Spleen (tissue), 11 donors: ENCODE data around the gene RPL29. TPM values are rescaled to one million over a fixed set of nuclear protein-coding genes. Genes with fewer than 3 reads are reported as not detected.
A peak's percentile ranks its signal among the peaks of the same experiment; 100 is the strongest.

Experiments used
- DNase-seq: peaks from one replicate; pipeline ENCODE4 v3.0.0-alpha.2; 2020
- H3K27ac ChIP-seq, 8 donors: fragments of 200-600 bp; sonication (generic) in 7 of 8; 1 replicate in 4 of 8; 2 replicates in 4 of 8; pipeline versions ENCODE4 v1.5.0 to v1.8.0; 2016 to 2021; ENCODE audit warnings: inconsistent platforms in 4 of 8, mild to moderate bottlenecking in 4 of 8, moderate library complexity in 1 of 8
- H3K27me3 ChIP-seq, 7 donors: fragments of 200-600 bp; sonication (generic) in 6 of 7; replicated peaks in 1 of 7; 1 replicate in 4 of 7; 2 replicates in 3 of 7; pipeline versions ENCODE4 v1.5.0 to v1.8.0; 2016 to 2021; ENCODE audit warnings: inconsistent platforms in 3 of 7, mild to moderate bottlenecking in 1 of 7
- H3K36me3 ChIP-seq, 6 donors: fragments of 200-600 bp; sonication (generic) in 5 of 6; 1 replicate in 4 of 6; 2 replicates in 2 of 6; pipeline versions ENCODE4 v1.5.0 to v1.8.0; 2016 to 2021; ENCODE audit warnings: inconsistent platforms in 2 of 6
- H3K4me1 ChIP-seq, 6 donors: fragments of 200-600 bp; sonication (generic) in 5 of 6; 1 replicate in 3 of 6; 2 replicates in 3 of 6; pipeline versions ENCODE4 v1.5.0 to v1.8.0; 2016 to 2021; ENCODE audit warnings: inconsistent platforms in 3 of 6
- H3K4me3 ChIP-seq, 8 donors: fragments of 200-600 bp; sonication (generic) in 7 of 8; 1 replicate in 4 of 8; 2 replicates in 4 of 8; pipeline versions ENCODE4 v1.5.0 to v1.8.0; 2016 to 2021; ENCODE audit warnings: inconsistent platforms in 4 of 8, mild to moderate bottlenecking in 4 of 8, moderate library complexity in 2 of 8
- H3K9me3 ChIP-seq, 8 donors: fragments of 200-600 bp; sonication (generic) in 7 of 8; 1 replicate in 4 of 8; 2 replicates in 4 of 8; pipeline versions ENCODE4 v1.5.0 to v1.8.0; 2016 to 2021; ENCODE audit warnings: inconsistent platforms in 4 of 8
- POLR2A ChIP-seq, 3 donors: fragments of 450-650 bp; IDR thresholded peaks; one replicate each; pipeline ENCODE4 v1.5.1; 2017; ENCODE audit warnings: antibody characterized with exemption in 3 of 3, mild to moderate bottlenecking in 1 of 3
- POLR2AphosphoS5 ChIP-seq, 3 donors: sonication (generic); formaldehyde crosslinking; IDR thresholded peaks; one replicate each; pipeline ENCODE4 v1.5.1; 2017; ENCODE audit warnings: antibody characterized with exemption in 3 of 3
- WGBS, 5 donors: extraction: QIAGEN DNeasy Blood & Tissue Kit in 3 of 5; methylation state at CpG; one replicate each; pipeline versions ENCODE4 v1.1.5 to v1.1.7; 2013 to 2018; 5-methylcytosine and 5-hydroxymethylcytosine counted together
- intact Hi-C: fragments of 100-400 bp; cut with DNase I; formaldehyde crosslinking; loops from one replicate; pipeline ENCODE4 v1.15.0; 2023; ENCODE audit warnings: low total_unique reads
- polyA plus RNA-seq, 3 donors: library from polyadenylated mRNA; stranded (reverse); fragments of 200-250 nt; gene quantifications; one replicate each; pipeline ENCODE4 v1.2.1, GENCODE V29; 2013
- total RNA-seq, 7 donors: library from RNA; depleted of rRNA in 3 of 7; stranded (reverse); fragments of >200 nt in 3 of 7; fragmentation: NEBNext Ultra II Directional in 4 of 7; extraction: Animal tissue kit (Norgen Biotek cat#: 25700) in 4 of 7; gene quantifications; one replicate each; pipeline versions ENCODE4 v1.1.0 to v1.2.1, GENCODE V29; 2016 to 2021
- TF ChIP-seq, protein P1 (sequence below), 11 experiments: fragments of 200-600 bp in 7 of 11; fragments of 450-650 bp in 4 of 11; sonication (generic) in 4 of 11; IDR thresholded peaks in 8 of 11; conservative IDR thresholded peaks in 3 of 11; 1 replicate in 7 of 11; 2 replicates in 4 of 11; pipeline versions ENCODE4 v1.4.0 to v1.8.0; 2016 to 2021; ENCODE audit warnings: antibody characterized with exemption in 11 of 11, inconsistent platforms in 4 of 11, mild to moderate bottlenecking in 1 of 11
- donor health status: healthy with polysubstance abuse.
- donor health status: DM: no; HTN: no; CAD: no; lungs with moderate emphysema.
- donor health status: DM: no; HTN: no; CAD: no.
- donor health status: Bipolar disorder and iron deficiency.
- donor health status: healthy.
- donor health status: DM: no; HTN: no; CAD: no.
- donor health status: DM: yes; HTN: yes; CAD: no.

The RPL29 gene
- total and polyA plus RNA-seq, 10 donors: 684 to 4,302 (median 1,095) TPM

DNA sequence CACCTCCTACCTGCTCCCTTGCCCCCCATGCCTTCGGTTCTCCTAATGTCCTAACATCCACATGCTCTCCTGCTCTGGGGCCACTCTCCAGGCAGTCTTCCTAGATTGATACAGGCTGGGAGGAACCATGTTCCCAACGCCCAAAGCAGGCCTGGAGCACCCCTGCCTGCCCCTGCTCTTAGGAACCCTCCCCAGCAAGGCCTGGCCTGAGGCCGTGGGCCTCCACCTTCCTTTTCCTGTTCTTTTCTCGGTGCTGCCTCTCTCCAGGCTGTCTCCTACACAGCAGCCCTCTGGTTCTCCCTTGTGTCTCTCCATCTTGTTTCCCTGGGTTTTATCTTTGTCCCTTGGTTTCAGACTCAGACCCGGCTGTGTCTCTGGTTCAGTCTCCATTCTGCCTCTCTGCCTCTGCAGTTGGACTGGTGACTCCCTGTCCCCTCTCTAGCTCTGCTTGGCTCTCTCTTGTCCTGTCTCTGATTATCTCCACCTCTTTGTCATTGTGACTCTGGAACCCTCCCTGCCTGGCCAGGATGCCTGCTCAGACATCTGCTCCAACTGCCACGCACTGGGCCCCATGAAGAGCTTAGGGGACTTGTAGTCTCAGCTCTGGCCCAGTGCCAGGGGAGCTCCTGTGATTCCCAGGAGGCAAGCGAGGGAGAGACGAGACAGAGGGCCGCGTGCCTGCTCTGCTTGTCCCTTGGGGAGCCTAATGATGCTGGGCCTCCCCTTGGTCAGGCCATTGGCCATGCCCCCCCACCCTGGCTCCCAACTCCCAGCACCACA is 26.0 kb upstream of the RPL29 start:
- H3K36me3 ChIP-seq: no peaks in the 10 kb centered on the region
- WGBS, 5 donors: 47 to 74% (median 63%) methylated on average over 6 to 10 of the region's 10 CpGs
- no peaks in the 10 kb centered on the region for H3K9me3 ChIP-seq
- H3K27me3 ChIP-seq: no peaks in the 10 kb centered on the region
- H3K4me3 ChIP-seq: no peak overlapping the region
- peak overlapping the region in 5 of 8 donors; percentile 0 to 73 (median 49) for H3K27ac ChIP-seq
- intact Hi-C loops: no loop called here
- TF ChIP-seq POLR2A (IDR thresholded peaks at IDR 0.05) (no peak), POLR2AphosphoS5 (IDR thresholded peaks at IDR 0.05) (no peak)
- TF ChIP-seq, protein P1, sequence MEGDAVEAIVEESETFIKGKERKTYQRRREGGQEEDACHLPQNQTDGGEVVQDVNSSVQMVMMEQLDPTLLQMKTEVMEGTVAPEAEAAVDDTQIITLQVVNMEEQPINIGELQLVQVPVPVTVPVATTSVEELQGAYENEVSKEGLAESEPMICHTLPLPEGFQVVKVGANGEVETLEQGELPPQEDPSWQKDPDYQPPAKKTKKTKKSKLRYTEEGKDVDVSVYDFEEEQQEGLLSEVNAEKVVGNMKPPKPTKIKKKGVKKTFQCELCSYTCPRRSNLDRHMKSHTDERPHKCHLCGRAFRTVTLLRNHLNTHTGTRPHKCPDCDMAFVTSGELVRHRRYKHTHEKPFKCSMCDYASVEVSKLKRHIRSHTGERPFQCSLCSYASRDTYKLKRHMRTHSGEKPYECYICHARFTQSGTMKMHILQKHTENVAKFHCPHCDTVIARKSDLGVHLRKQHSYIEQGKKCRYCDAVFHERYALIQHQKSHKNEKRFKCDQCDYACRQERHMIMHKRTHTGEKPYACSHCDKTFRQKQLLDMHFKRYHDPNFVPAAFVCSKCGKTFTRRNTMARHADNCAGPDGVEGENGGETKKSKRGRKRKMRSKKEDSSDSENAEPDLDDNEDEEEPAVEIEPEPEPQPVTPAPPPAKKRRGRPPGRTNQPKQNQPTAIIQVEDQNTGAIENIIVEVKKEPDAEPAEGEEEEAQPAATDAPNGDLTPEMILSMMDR (IDR thresholded peaks at IDR 0.05 in 8 of 11, conservative IDR thresholded peaks at IDR 0.05 in 3 of 11): no peak
- DNase-seq: no peak
- peaks cover 16 to 86% (median 53%) of the 10 kb centered on the region in 6 donors for H3K4me1 ChIP-seq

DNA sequence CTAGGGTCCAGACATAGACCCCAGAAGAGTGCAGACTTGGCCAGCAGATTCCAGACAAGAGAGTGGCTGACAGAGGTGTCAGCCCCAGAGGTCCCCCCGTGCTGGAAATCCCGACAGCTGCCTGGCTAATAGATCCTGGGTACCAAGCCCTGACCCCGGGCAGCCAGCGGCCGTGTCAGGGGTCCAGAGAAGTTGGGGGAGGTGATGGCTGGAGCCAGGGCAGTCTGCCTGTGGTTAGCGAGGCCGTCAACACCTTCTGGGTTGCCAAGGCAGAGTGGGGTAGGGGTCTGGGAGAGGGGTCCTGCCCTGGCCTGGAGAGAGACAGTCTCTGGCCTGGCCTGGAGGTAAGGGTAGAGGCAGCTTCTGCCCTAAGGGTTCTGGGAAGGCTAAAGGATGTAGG is 25.1 kb upstream of the RPL29 start:
- no peak for DNase-seq
- no peaks in the 10 kb centered on the region for H3K27me3 ChIP-seq
- no peaks in the 10 kb centered on the region for H3K36me3 ChIP-seq
- peaks cover 18 to 89% (median 53%) of the 10 kb centered on the region in 6 donors for H3K4me1 ChIP-seq
- peak overlapping the region in 5 of 8 donors; percentile 54 to 80 (median 66) for H3K27ac ChIP-seq
- no peak for TF ChIP-seq POLR2AphosphoS5 (IDR thresholded peaks at IDR 0.05)
- TF ChIP-seq, protein P1 (IDR thresholded peaks at IDR 0.05 in 8 of 11, conservative IDR thresholded peaks at IDR 0.05 in 3 of 11): no peak
- TF ChIP-seq POLR2A (IDR thresholded peaks at IDR 0.05): no peak
- no peak overlapping the region for H3K4me3 ChIP-seq
- H3K9me3 ChIP-seq: no peaks in the 10 kb centered on the region
- intact Hi-C loops: no loop called here
- WGBS, 5 donors: 91 to 95% (median 92%) methylated on average over 6 to 7 of the region's 7 CpGs

DNA sequence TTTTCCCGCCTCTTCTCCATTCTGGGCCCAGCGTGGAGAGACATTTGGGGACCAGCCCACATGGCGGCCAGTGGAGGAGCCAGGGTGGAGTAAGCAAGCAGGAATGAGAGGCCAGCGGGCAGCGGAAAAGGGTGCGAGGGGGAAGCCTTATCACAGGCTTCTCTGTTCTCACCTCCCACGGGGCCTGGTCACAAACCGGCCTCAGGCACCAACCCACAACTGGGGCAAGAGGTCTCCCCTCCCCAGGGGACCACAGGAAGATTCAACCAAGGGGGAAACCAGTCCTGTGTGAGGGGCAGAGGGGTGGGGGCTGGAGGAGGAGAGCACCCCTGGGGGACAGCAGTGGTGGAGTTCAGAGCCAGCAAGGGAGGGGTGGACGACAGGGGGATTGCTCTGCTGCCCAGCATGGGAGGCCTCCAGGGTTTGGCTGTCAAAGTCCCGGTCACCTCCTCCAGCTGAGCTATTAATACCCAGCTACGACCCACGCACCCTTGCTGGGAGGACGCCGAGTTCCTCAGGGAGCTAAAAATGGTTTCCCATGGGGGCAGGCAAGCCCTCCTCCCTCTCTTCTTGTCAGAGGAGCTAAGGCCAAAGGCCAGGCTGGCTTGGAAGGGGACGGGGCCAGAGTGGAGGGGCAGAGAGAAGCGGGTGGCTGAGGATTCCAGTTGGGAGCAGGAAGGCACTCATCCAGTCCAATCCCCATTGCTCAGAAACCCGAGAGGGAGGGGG is 23.8 kb upstream of the RPL29 start:
- intact Hi-C loops: no loop called here
- peak overlapping the region in 7 of 8 donors; percentile 51 to 80 (median 66) for H3K27ac ChIP-seq

More for the DNA sequence above, 23.8 kb upstream of the RPL29 start:
- TF ChIP-seq POLR2AphosphoS5 (IDR thresholded peaks at IDR 0.05): peak; percentile 47 to 66 (median 62)
- TF ChIP-seq POLR2A (IDR thresholded peaks at IDR 0.05): no peak
- TF ChIP-seq, protein P1 (IDR thresholded peaks at IDR 0.05 in 8 of 11, conservative IDR thresholded peaks at IDR 0.05 in 3 of 11): no peak
- 64 to 79% (median 76%) methylated on average over 15 to 17 of the region's 17 CpGs for WGBS, 5 donors
- Histone ChIP-seq H3K4me1 (peaks cover 19 to 89% (median 56%) of the 10 kb centered on the region in 6 donors), H3K9me3 (no peaks in the 10 kb centered on the region), H3K27me3 (no peaks in the 10 kb centered on the region), H3K4me3 (no peak overlapping the region), H3K36me3 (no peaks in the 10 kb centered on the region)
- DNase-seq: peak; percentile 74
